Measurements from ENCODE around the gene FAM241B.

FAM241B gene

DNA sequence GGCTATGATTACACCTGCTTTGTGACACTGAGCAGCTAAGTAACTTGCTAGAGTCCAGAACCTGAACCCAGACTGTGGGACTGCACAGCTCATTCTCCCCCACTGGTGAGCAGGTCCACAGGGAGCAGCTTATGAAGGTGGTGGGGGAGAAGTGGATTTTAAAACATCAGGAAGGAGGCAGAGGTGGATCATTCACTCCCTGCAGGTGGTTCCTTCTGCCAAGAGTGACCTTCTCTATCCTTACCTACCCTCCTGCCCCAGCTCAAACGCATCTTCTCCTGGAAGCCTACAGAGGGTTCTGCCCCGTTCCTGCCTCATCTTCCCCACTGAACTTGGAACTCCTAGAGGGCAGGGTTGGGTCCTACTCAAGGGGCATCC lies 539 bp upstream of the FAM241B start:
- TF ChIP-seq IKZF3 (tag by site-specific recombination; IDR thresholded peaks at IDR 0.05) (no peak), SP2 (tag by site-specific recombination; IDR thresholded peaks at IDR 0.05) (no peak), MZF1 (tag by site-specific recombination; IDR thresholded peaks at IDR 0.05; ENCODE audit: borderline replicate concordance) (no peak), ZFP69B (tag by site-specific recombination; IDR thresholded peaks at IDR 0.05) (no peak)
- TF ChIP-seq, protein P1, sequence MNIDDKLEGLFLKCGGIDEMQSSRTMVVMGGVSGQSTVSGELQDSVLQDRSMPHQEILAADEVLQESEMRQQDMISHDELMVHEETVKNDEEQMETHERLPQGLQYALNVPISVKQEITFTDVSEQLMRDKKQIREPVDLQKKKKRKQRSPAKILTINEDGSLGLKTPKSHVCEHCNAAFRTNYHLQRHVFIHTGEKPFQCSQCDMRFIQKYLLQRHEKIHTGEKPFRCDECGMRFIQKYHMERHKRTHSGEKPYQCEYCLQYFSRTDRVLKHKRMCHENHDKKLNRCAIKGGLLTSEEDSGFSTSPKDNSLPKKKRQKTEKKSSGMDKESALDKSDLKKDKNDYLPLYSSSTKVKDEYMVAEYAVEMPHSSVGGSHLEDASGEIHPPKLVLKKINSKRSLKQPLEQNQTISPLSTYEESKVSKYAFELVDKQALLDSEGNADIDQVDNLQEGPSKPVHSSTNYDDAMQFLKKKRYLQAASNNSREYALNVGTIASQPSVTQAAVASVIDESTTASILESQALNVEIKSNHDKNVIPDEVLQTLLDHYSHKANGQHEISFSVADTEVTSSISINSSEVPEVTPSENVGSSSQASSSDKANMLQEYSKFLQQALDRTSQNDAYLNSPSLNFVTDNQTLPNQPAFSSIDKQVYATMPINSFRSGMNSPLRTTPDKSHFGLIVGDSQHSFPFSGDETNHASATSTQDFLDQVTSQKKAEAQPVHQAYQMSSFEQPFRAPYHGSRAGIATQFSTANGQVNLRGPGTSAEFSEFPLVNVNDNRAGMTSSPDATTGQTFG (tag by site-specific recombination; IDR thresholded peaks at IDR 0.05; ENCODE audit: borderline replicate concordance): no peak
- TF ChIP-seq, protein P2, sequence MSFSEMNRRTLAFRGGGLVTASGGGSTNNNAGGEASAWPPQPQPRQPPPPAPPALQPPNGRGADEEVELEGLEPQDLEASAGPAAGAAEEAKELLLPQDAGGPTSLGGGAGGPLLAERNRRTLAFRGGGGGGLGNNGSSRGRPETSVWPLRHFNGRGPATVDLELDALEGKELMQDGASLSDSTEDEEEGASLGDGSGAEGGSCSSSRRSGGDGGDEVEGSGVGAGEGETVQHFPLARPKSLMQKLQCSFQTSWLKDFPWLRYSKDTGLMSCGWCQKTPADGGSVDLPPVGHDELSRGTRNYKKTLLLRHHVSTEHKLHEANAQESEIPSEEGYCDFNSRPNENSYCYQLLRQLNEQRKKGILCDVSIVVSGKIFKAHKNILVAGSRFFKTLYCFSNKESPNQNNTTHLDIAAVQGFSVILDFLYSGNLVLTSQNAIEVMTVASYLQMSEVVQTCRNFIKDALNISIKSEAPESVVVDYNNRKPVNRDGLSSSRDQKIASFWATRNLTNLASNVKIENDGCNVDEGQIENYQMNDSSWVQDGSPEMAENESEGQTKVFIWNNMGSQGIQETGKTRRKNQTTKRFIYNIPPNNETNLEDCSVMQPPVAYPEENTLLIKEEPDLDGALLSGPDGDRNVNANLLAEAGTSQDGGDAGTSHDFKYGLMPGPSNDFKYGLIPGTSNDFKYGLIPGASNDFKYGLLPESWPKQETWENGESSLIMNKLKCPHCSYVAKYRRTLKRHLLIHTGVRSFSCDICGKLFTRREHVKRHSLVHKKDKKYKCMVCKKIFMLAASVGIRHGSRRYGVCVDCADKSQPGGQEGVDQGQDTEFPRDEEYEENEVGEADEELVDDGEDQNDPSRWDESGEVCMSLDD (tag by site-specific recombination; IDR thresholded peaks at IDR 0.05): no peak
- TF ChIP-seq, protein P3, sequence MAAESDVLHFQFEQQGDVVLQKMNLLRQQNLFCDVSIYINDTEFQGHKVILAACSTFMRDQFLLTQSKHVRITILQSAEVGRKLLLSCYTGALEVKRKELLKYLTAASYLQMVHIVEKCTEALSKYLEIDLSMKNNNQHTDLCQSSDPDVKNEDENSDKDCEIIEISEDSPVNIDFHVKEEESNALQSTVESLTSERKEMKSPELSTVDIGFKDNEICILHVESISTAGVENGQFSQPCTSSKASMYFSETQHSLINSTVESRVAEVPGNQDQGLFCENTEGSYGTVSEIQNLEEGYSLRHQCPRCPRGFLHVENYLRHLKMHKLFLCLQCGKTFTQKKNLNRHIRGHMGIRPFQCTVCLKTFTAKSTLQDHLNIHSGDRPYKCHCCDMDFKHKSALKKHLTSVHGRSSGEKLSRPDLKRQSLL (tag by site-specific recombination; IDR thresholded peaks at IDR 0.05): no peak
- TF ChIP-seq, protein P4, sequence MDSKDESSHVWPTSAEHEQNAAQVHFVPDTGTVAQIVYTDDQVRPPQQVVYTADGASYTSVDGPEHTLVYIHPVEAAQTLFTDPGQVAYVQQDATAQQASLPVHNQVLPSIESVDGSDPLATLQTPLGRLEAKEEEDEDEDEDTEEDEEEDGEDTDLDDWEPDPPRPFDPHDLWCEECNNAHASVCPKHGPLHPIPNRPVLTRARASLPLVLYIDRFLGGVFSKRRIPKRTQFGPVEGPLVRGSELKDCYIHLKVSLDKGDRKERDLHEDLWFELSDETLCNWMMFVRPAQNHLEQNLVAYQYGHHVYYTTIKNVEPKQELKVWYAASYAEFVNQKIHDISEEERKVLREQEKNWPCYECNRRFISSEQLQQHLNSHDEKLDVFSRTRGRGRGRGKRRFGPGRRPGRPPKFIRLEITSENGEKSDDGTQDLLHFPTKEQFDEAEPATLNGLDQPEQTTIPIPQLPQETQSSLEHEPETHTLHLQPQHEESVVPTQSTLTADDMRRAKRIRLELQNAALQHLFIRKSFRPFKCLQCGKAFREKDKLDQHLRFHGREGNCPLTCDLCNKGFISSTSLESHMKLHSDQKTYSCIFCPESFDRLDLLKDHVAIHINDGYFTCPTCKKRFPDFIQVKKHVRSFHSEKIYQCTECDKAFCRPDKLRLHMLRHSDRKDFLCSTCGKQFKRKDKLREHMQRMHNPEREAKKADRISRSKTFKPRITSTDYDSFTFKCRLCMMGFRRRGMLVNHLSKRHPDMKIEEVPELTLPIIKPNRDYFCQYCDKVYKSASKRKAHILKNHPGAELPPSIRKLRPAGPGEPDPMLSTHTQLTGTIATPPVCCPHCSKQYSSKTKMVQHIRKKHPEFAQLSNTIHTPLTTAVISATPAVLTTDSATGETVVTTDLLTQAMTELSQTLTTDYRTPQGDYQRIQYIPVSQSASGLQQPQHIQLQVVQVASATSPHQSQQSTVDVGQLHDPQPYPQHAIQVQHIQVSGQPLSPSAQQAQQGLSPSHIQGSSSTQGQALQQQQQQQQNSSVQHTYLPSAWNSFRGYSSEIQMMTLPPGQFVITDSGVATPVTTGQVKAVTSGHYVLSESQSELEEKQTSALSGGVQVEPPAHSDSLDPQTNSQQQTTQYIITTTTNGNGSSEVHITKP (tag by site-specific recombination; IDR thresholded peaks at IDR 0.05): peak; percentile 55; the same call in 1 of the 2 replicates
- ChIA-PET CTCF (interaction anchor here (0.6 to 3.0 kb wide), 21 partner anchors 8 to 440 kb away, joined by 3 to 23 read pairs (median 3); no protein-coding TSS in a partner anchor), POLR2A (no interaction called here)
- Histone ChIP-seq H3K36me3 (ENCODE audit: control insufficient read depth in 2 of 2, insufficient read depth in 1 of 2, low read length in 2 of 2) (peaks cover 0 to 25% of the 10 kb centered on the region in 2 experiments; a peak in 1 of 3 replicates), H3K27ac (ENCODE audit: extremely low read depth, low read depth, low read length) (no peak overlapping the region), H3K9me3 (ENCODE audit: control insufficient read depth, insufficient read depth, low read depth, low read length) (no peaks in the 10 kb centered on the region), H3K4me1 (ENCODE audit: control insufficient read depth, insufficient read depth, low read length) (no peaks in the 10 kb centered on the region), H3K4me3 (ENCODE audit: low read depth, low read length) (peak overlapping the region; percentile 59)

DNA sequence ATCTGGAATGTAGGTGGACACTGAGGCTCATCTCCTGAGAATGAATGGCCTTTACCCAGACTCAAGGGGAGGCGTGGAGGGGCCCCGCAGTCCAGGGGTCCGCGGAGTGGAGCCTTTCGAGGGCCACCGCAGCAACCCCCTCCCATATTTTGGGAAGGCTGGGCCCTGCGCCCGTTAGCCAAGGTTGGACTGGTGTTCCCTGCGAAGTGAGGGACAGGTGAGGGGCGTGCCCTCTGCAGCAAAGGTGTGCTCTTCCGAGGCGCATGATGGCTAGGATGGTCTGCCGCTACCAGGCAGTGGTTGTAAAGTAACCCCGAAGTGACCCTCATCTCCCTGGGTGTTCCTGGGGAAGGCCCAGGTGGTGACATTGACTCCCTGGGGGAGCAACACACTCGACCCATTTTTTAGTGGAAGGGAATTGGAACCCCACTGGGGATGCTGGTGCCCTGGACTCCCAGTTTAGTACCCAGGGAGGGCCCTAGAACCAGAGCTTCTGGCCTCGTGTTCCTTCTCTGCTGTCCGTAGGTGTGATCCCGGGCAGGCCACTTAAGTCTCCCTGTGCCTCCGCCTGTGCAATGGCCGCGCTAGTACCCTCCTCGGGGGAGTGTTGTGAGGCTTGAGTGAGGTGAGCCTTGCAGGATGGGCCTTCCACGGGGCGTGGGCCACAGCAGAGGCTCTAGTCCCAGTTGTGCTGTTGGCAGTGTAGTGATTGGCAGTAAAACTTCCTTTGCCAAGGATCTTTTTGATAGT lies 779 bp downstream of the FAM241B start:
- Histone ChIP-seq H3K27ac (ENCODE audit: extremely low read depth, low read depth, low read length) (peak overlapping the region; percentile 61; the same call in 1 of the 2 replicates), H3K4me1 (ENCODE audit: control insufficient read depth, insufficient read depth, low read length) (no peaks in the 10 kb centered on the region), H3K36me3 (ENCODE audit: control insufficient read depth in 2 of 2, insufficient read depth in 1 of 2, low read length in 2 of 2) (peaks cover 0 to 34% of the 10 kb centered on the region in 2 experiments; a peak in 1 of 3 replicates), H3K4me3 (ENCODE audit: low read depth, low read length) (peak overlapping the region; percentile 59), H3K9me3 (ENCODE audit: control insufficient read depth, insufficient read depth, low read depth, low read length) (no peaks in the 10 kb centered on the region)
- CTCF ChIA-PET: interaction anchor here (0.7 to 2.2 kb wide), 4 partner anchors 16 to 1466 kb away, joined by 3 to 16 read pairs (median 4); no protein-coding TSS in a partner anchor
- POLR2A ChIA-PET: no interaction called here
- TF ChIP-seq ZIC2 (tag by site-specific recombination; IDR thresholded peaks at IDR 0.05): peak; percentile 36
- no peak for TF ChIP-seq PRDM1 (tag by site-specific recombination; IDR thresholded peaks at IDR 0.05)
- no peak for TF ChIP-seq SCRT1 (tag by site-specific recombination; IDR thresholded peaks at IDR 0.05; ENCODE audit: borderline replicate concordance)
- TF ChIP-seq ZNF560 (tag by site-specific recombination; IDR thresholded peaks at IDR 0.05; ENCODE audit: borderline replicate concordance): no peak
- TF ChIP-seq ZNF610 (tag by site-specific recombination; IDR thresholded peaks at IDR 0.05; ENCODE audit: borderline replicate concordance): no peak
- TF ChIP-seq ZNF132 (tag by site-specific recombination; IDR thresholded peaks at IDR 0.05; ENCODE audit: borderline replicate concordance): no peak
- TF ChIP-seq GLI2 (tag by site-specific recombination; IDR thresholded peaks at IDR 0.05; ENCODE audit: borderline replicate concordance, low read depth): no peak
- TF ChIP-seq ZNF274 (IDR thresholded peaks at IDR 0.05; ENCODE audit: low read length): no peak
- no peak for TF ChIP-seq ZNF274 (tag by site-specific recombination; IDR thresholded peaks at IDR 0.05; ENCODE audit: borderline replicate concordance)
- TF ChIP-seq KLF8 (tag by site-specific recombination; IDR thresholded peaks at IDR 0.05): no peak
- TF ChIP-seq ZNF23 (tag by site-specific recombination; IDR thresholded peaks at IDR 0.05; ENCODE audit: borderline replicate concordance): no peak
- TF ChIP-seq KLF10 (tag by site-specific recombination; IDR thresholded peaks at IDR 0.05): no peak
- no peak for TF ChIP-seq ZNF530 (tag by site-specific recombination; IDR thresholded peaks at IDR 0.05; ENCODE audit: low read depth)
- TF ChIP-seq, protein P5, sequence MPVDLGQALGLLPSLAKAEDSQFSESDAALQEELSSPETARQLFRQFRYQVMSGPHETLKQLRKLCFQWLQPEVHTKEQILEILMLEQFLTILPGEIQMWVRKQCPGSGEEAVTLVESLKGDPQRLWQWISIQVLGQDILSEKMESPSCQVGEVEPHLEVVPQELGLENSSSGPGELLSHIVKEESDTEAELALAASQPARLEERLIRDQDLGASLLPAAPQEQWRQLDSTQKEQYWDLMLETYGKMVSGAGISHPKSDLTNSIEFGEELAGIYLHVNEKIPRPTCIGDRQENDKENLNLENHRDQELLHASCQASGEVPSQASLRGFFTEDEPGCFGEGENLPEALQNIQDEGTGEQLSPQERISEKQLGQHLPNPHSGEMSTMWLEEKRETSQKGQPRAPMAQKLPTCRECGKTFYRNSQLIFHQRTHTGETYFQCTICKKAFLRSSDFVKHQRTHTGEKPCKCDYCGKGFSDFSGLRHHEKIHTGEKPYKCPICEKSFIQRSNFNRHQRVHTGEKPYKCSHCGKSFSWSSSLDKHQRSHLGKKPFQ (tag by site-specific recombination; IDR thresholded peaks at IDR 0.05): no peak
